Endothelial cell of umbilical vein (primary cell): Measurements from ENCODE around the gene TLR6. TPM values are rescaled to one million over a fixed set of nuclear protein-coding genes. Genes with fewer than 3 reads are reported as not detected.

ENCODE experiments used
- BruUV-seq: library from RNA; stranded (reverse); fragments of 400-500 nt; replicated peaks from 2 replicates; lab custom pipeline; 2021; lab: Mats Ljungman, UMichigan
- CTCF ChIA-PET: fragments of 300-600, 350-600 bp; sonication (Branson Sonifier 250); formaldehyde crosslinking; loops from one replicate; lab custom pipeline; 2021; ENCODE audit warnings: antibody characterized with exemption, inconsistent platforms; lab: Charles Lee
- POLR2A ChIA-PET: fragments of 300-600, 350-600 bp; sonication (Branson Sonifier 250); formaldehyde crosslinking; loops from one replicate; lab custom pipeline; 2021; ENCODE audit warnings: antibody characterized with exemption, inconsistent platforms; lab: Charles Lee
- DNase-seq: peaks from one replicate; pipeline ENCODE4 v3.0.0-alpha.2; 2011; ENCODE audit warnings: low read depth, low spot score
- FAIRE-seq: peaks from 2 replicates; lab custom pipeline; 2011; peaks lifted over from hg19 to GRCh38; lab: Jason Lieb, UNC
- H2AFZ ChIP-seq: 2 replicates; pipeline ENCODE4 v1.6.0; 2012; ENCODE audit warnings: low read depth, low read length, control low read depth, inconsistent platforms
- H3K27ac ChIP-seq: 2 replicates; pipeline ENCODE4 v1.5.1; 2011; ENCODE audit warnings: low read depth, mild to moderate bottlenecking, control low read depth, low read length, moderate library complexity; ENCODE audit not compliant: insufficient read depth
- H3K27me3 ChIP-seq, 2 experiments: 2 replicates each; pipeline versions ENCODE4 v1.6.0 to v1.6.1; 2011; ENCODE audit warnings: low read length in 2 of 2, mixed read lengths in 1 of 2; ENCODE audit not compliant: control insufficient read depth in 2 of 2, insufficient read depth in 2 of 2
- H3K36me3 ChIP-seq, 2 experiments: 2 replicates in 1 of 2; 3 replicates in 1 of 2; pipeline ENCODE4 v1.5.1; 2011; ENCODE audit warnings: low read length in 2 of 2, mild to moderate bottlenecking in 1 of 2, moderate library complexity in 1 of 2; ENCODE audit not compliant: control insufficient read depth in 2 of 2, insufficient read depth in 2 of 2; ENCODE audit errors: extremely low read depth in 1 of 2
- H3K4me1 ChIP-seq: 3 replicates; pipeline ENCODE4 v1.5.1; 2011; ENCODE audit warnings: mild to moderate bottlenecking, low read length; ENCODE audit not compliant: control insufficient read depth, insufficient read depth; ENCODE audit errors: extremely low read depth
- H3K4me2 ChIP-seq: 2 replicates; pipeline ENCODE4 v1.6.1; 2011; ENCODE audit warnings: low read length, control low read depth, mixed read lengths; ENCODE audit not compliant: insufficient read depth
- H3K4me3 ChIP-seq, 3 experiments: fragments of 200-600 bp in 1 of 3; sonication (generic), shearing (Covaris generic) in 1 of 3; replicated peaks in 1 of 3; 2 replicates each; pipeline ENCODE4 v1.5.1; 2011 to 2016; ENCODE audit warnings: control low read depth in 3 of 3, low read length in 3 of 3, mild to moderate bottlenecking in 2 of 3, inconsistent platforms in 1 of 3, low read depth in 1 of 3, moderate library complexity in 1 of 3; ENCODE audit not compliant: insufficient read depth in 1 of 3
- H3K79me2 ChIP-seq: 2 replicates; pipeline ENCODE4 v1.6.0; 2012; ENCODE audit warnings: low read length, inconsistent platforms; ENCODE audit not compliant: control insufficient read depth, insufficient read depth
- H3K9ac ChIP-seq: replicated peaks from 2 replicates; pipeline ENCODE3; 2011; ENCODE audit warnings: low read length, control low read depth; ENCODE audit not compliant: insufficient read depth; ENCODE audit errors: extremely low read depth
- H3K9me1 ChIP-seq: replicated peaks from 3 replicates; pipeline ENCODE4 v1.6.0; 2011; ENCODE audit warnings: mild to moderate bottlenecking, low read length; ENCODE audit not compliant: control insufficient read depth, insufficient read depth; ENCODE audit errors: extremely low read depth
- H3K9me3 ChIP-seq: replicated peaks from 2 replicates; pipeline ENCODE4 v1.5.1; 2012; ENCODE audit warnings: low read length, inconsistent platforms; ENCODE audit not compliant: control insufficient read depth, insufficient read depth
- H4K20me1 ChIP-seq: replicated peaks from 2 replicates; pipeline ENCODE3; 2011; ENCODE audit warnings: mild to moderate bottlenecking, low read length; ENCODE audit not compliant: control insufficient read depth, insufficient read depth; ENCODE audit errors: extremely low read depth
- EZH2 ChIP-seq: IDR thresholded peaks from 2 replicates; pipeline ENCODE4 v1.6.1; 2012; ENCODE audit warnings: borderline replicate concordance, low read depth, mild to moderate bottlenecking, moderate library complexity, low read length, inconsistent platforms; ENCODE audit not compliant: severe bottlenecking
- FOS ChIP-seq: IDR thresholded peaks from 2 replicates; pipeline ENCODE4 v1.6.1; 2011; ENCODE audit warnings: mild to moderate bottlenecking, low read length, moderate library complexity, borderline replicate concordance; ENCODE audit not compliant: insufficient read depth
- GATA2 ChIP-seq: IDR thresholded peaks from 2 replicates; pipeline ENCODE4 v1.7.0; 2011; ENCODE audit warnings: low read depth, mild to moderate bottlenecking, moderate library complexity, mixed read lengths, low read length; ENCODE audit not compliant: insufficient read length, insufficient read depth
- JUN ChIP-seq: IDR thresholded peaks from 2 replicates; pipeline ENCODE4 v1.6.1; 2011; ENCODE audit warnings: borderline replicate concordance, low read depth; ENCODE audit not compliant: insufficient read length, insufficient read depth
- MAX ChIP-seq: IDR thresholded peaks from 2 replicates; pipeline ENCODE4 v1.6.1; 2011; ENCODE audit not compliant: insufficient read depth, insufficient read length
- MYC ChIP-seq: IDR thresholded peaks from one replicate; pipeline ENCODE4 v1.6.1; 2011; ENCODE audit warnings: mild to moderate bottlenecking, low read depth, low read length
- POLR2A ChIP-seq: IDR thresholded peaks from 2 replicates; pipeline ENCODE4 v1.6.1; 2012; ENCODE audit warnings: low read depth, mild to moderate bottlenecking, control low read depth, low read length
- POLR2AphosphoS5 ChIP-seq: IDR thresholded peaks from 2 replicates; pipeline ENCODE4 v1.6.1; 2012; ENCODE audit warnings: low read depth, mild to moderate bottlenecking, control low read depth, low read length, moderate library complexity; ENCODE audit not compliant: insufficient read depth
- dilution Hi-C: fragments of 300-500 bp; cut with MboI; formaldehyde crosslinking; loops from one replicate; pipeline ENCODE4 v1.15.0; 2019; ENCODE audit warnings: low sequenced_read_pairs; ENCODE audit not compliant: extremely low pct_ligation_motif_present
- intact Hi-C: fragments of 100-400 bp; cut with micrococcal nuclease; formaldehyde crosslinking; loops from one replicate; pipeline ENCODE4 v1.10.0; 2022
- polyA plus RNA-seq, 4 experiments: library from polyadenylated mRNA; depleted of rRNA in 3 of 4; stranded (reverse) in 3 of 4; unstranded in 1 of 4; fragments of >200 nt; gene quantifications; 2 replicates each; pipeline versions ENCODE4 v1.2.1 to v1.2.3, GENCODE V29; 2011 to 2012; ENCODE audit warnings: missing spikeins in 1 of 4
- total RNA-seq: library from RNA; stranded (reverse); gene quantifications from 2 replicates; pipeline ENCODE4 v1.2.3, GENCODE V29; 2021
- TF ChIP-seq, protein P1 (sequence below), 2 donors: IDR thresholded peaks; 1 replicate in 1 of 2; 2 replicates in 1 of 2; pipeline ENCODE4 v1.5.1; 2011; ENCODE audit warnings: low read length in 2 of 2, mild to moderate bottlenecking in 2 of 2, moderate library complexity in 2 of 2, control low read depth in 1 of 2, inconsistent platforms in 1 of 2, low read depth in 1 of 2; ENCODE audit not compliant: insufficient read depth in 1 of 2; ENCODE audit errors: extremely low read depth in 1 of 2

The TLR6 gene
- total and polyA plus RNA-seq, 2 donors (not counting 3 experiments of a cell fraction or from before 2014, with no cell fraction given) = 0.19 to 1.7 TPM

GRCh38 chr4:38782452-38783108 lies 74.0 kb downstream of the TLR6 start, which contains the start of gene TLR10:
TLR10 (minus strand) TSS chr4:38782990; CDS start chr4:38775590, 7,400 bp downstream.
- H3K9me3 ChIP-seq = no peaks in the 10 kb centered on the region
- TF ChIP-seq, protein P1, sequence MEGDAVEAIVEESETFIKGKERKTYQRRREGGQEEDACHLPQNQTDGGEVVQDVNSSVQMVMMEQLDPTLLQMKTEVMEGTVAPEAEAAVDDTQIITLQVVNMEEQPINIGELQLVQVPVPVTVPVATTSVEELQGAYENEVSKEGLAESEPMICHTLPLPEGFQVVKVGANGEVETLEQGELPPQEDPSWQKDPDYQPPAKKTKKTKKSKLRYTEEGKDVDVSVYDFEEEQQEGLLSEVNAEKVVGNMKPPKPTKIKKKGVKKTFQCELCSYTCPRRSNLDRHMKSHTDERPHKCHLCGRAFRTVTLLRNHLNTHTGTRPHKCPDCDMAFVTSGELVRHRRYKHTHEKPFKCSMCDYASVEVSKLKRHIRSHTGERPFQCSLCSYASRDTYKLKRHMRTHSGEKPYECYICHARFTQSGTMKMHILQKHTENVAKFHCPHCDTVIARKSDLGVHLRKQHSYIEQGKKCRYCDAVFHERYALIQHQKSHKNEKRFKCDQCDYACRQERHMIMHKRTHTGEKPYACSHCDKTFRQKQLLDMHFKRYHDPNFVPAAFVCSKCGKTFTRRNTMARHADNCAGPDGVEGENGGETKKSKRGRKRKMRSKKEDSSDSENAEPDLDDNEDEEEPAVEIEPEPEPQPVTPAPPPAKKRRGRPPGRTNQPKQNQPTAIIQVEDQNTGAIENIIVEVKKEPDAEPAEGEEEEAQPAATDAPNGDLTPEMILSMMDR (IDR thresholded peaks at IDR 0.05; ENCODE audit: extremely low read depth in 1 of 2, insufficient read depth in 1 of 2, low read depth in 1 of 2, low read length in 2 of 2) = peak; percentile 38 to 55
- TF ChIP-seq EZH2 = no peak
- BruUV-seq = no TSS peak
- H3K9me1 ChIP-seq = no peaks in the 10 kb centered on the region
- H2AFZ ChIP-seq = no peak within 1 kb of the TSS
- CTCF ChIA-PET = interaction anchor here (0.6 to 4.6 kb wide), 37 partner anchors 9 to 747 kb away, joined by 3 to 89 read pairs (median 4); partner anchors contain the start of gene TLR1
- intact Hi-C loops (loop anchor here (2.0 kb wide), 2 partner anchors 604 to 720 kb away; no protein-coding TSS in a partner anchor), dilution Hi-C loops (no loop called here)
- H3K9ac ChIP-seq = no peak within 1 kb of the TSS
- peaks cover 0 to 2% of the 10 kb centered on the region in 2 experiments for H3K27me3 ChIP-seq
- no peak within 1 kb of the TSS for H3K4me3 ChIP-seq
- no peak within 1 kb of the TSS for H3K27ac ChIP-seq
- H4K20me1 ChIP-seq = no peaks in the 10 kb centered on the region
- H3K4me1 ChIP-seq = no peaks in the 10 kb centered on the region
- FAIRE-seq (peak; percentile 15), DNase-seq (peak; percentile 56)
- no peaks in the 10 kb centered on the region for H3K79me2 ChIP-seq
- no peaks in the 10 kb centered on the region for H3K36me3 ChIP-seq
- POLR2A ChIA-PET = no interaction called here
- no peak within 1 kb of the TSS for H3K4me2 ChIP-seq

DNA sequence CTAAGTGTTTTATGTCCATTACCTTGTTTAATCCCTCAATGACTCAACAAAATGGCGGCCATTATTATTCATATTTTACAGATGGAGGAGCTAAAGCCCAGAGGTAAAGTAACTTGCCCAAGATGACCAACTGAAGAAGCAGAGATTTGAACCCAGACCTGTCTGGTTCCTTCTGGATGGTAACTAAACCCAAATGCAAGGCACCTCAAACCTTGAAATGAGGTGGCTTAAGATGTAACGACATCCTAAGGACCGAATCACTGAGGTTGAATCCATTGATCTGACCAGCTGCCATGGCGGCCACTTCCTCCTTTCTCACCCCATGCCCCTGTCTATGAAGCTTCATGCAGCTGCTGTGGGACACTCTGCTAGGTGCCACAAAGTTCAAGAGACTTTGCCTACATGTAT lies 74.8 kb downstream of the TLR6 start:
- TF ChIP-seq FOS = no peak
- TF ChIP-seq, protein P1 (IDR thresholded peaks at IDR 0.05; ENCODE audit: extremely low read depth in 1 of 2, insufficient read depth in 1 of 2, low read depth in 1 of 2, low read length in 2 of 2) = no peak
- TF ChIP-seq MAX = no peak
- no peak for TF ChIP-seq EZH2
- no peak for TF ChIP-seq POLR2A
- no peak for TF ChIP-seq MYC
- no peak for TF ChIP-seq POLR2AphosphoS5
- no peak for TF ChIP-seq GATA2
- TF ChIP-seq JUN = no peak
- no peaks in the 10 kb centered on the region for H3K4me1 ChIP-seq
- no peaks in the 10 kb centered on the region for H3K36me3 ChIP-seq
- POLR2A ChIA-PET = no interaction called here
- CTCF ChIA-PET = interaction anchor here (0.7 to 4.6 kb wide), 21 partner anchors 9 to 720 kb away, joined by 3 to 89 read pairs (median 5); partner anchors contain the start of gene TLR1
- H4K20me1 ChIP-seq = no peaks in the 10 kb centered on the region
- H3K4me3 ChIP-seq = no peak overlapping the region
- dilution Hi-C loops (no loop called here), intact Hi-C loops (loop anchor here (2.0 kb wide), 2 partner anchors 603 to 719 kb away; no protein-coding TSS in a partner anchor)
- no peak for DNase-seq
- H3K9me1 ChIP-seq = no peaks in the 10 kb centered on the region
- peaks cover 0 to 2% of the 10 kb centered on the region in 2 experiments for H3K27me3 ChIP-seq
- no peak for FAIRE-seq
- no peaks in the 10 kb centered on the region for H3K79me2 ChIP-seq
- no peak overlapping the region for H2AFZ ChIP-seq
- H3K9ac ChIP-seq = no peak overlapping the region
- no peak overlapping the region for H3K27ac ChIP-seq
- no TSS peak for BruUV-seq
- H3K9me3 ChIP-seq = no peaks in the 10 kb centered on the region
- H3K4me2 ChIP-seq = no peak overlapping the region
